ENCODE data around the gene SCUBE1. TPM values are rescaled to one million over a fixed set of nuclear protein-coding genes. Genes with fewer than 3 reads are reported as not detected.

The SCUBE1 gene
- total and polyA plus RNA-seq, 2 of the 4 experiments (the other 2 are of a cell fraction): not detected

- no peak overlapping the region for H3K18ac ChIP-seq (ENCODE audit: low read depth, low read length)
- no peak overlapping the region for H4K8ac ChIP-seq (ENCODE audit: low read depth in 2 of 2, low read length in 2 of 2)
- no peak overlapping the region for H2BK15ac ChIP-seq (ENCODE audit: low read depth, low read length)
- H2BK5ac ChIP-seq (ENCODE audit: low read depth, low read length, poor library complexity, severe bottlenecking): no peak overlapping the region
- H4K91ac ChIP-seq (ENCODE audit: insufficient read depth, low read depth, low read length): no peak overlapping the region
- no peaks in the 10 kb centered on the region for H3K9me1 ChIP-seq (ENCODE audit: insufficient read depth, low read length)
- H3K27me3 ChIP-seq (ENCODE audit: control insufficient read depth, insufficient read depth, low read length): peaks cover 17% of the 10 kb centered on the region; the same call in 1 of the 2 replicates
- dilution Hi-C loops (cut with HindIII; ENCODE audit: low sequenced_read_pairs, unreplicated experiment): no loop called here
- ChIA-PET CTCF (interaction anchor here (1.5 kb wide), 1 partner anchor 406 kb away, joined by 4 read pairs; no protein-coding TSS in a partner anchor), POLR2A (ENCODE audit: unreplicated experiment) (no interaction called here)
- no peak overlapping the region for H3K9ac ChIP-seq (ENCODE audit: low read depth, low read length)
- DNase-seq (no peak), ATAC-seq (ENCODE audit: low read depth) (no peak)
- no peak overlapping the region for H3K56ac ChIP-seq (ENCODE audit: extremely low read depth, insufficient read depth, low read length)
- no CpG with 5 or more reads among the region's 4 CpGs for WGBS, 2 experiments (ENCODE audit: extremely low coverage in 2 of 2, insufficient read length in 1 of 2)
- H3K4me1 ChIP-seq (ENCODE audit: control insufficient read depth, insufficient read depth, low read length): no peaks in the 10 kb centered on the region
- no peak overlapping the region for H2AFZ ChIP-seq (replicated peaks; ENCODE audit: low read length, poor library complexity)
- no peak overlapping the region for H3K23ac ChIP-seq (ENCODE audit: low read depth, low read length)
- H3K79me1 ChIP-seq (ENCODE audit: low read depth in 1 of 2, low read length in 2 of 2): no peaks in the 10 kb centered on the region
- no peaks in the 10 kb centered on the region for H3K9me3 ChIP-seq (ENCODE audit: control insufficient read depth, insufficient read depth, low read length)
- in situ Hi-C loops (cut with MboI; ENCODE audit: low sequenced_read_pairs): loop anchor here (25.0 kb wide), 1 partner anchor 1246 kb away; no protein-coding TSS in a partner anchor
- no peak overlapping the region for H2AK9ac ChIP-seq (replicated peaks; ENCODE audit: low read depth, low read length, poor library complexity)
- intact Hi-C loops (cut with micrococcal nuclease): no loop called here
- no peaks in the 10 kb centered on the region for H3K36me3 ChIP-seq (ENCODE audit: control insufficient read depth, insufficient read depth, low read length)
- no peak overlapping the region for H2BK120ac ChIP-seq (ENCODE audit: low read depth, low read length)
- H4K20me1 ChIP-seq (ENCODE audit: insufficient read depth, low read length): no peaks in the 10 kb centered on the region
- no peak overlapping the region for H2BK20ac ChIP-seq (ENCODE audit: low read depth, low read length)
- TF ChIP-seq MAFK (IDR thresholded peaks at IDR 0.05; ENCODE audit: low read depth, low read length) (no peak), SMC3 (IDR thresholded peaks at IDR 0.05; ENCODE audit: low read depth, low read length) (no peak), CEBPB (IDR thresholded peaks at IDR 0.05; ENCODE audit: low read depth, low read length) (no peak), CHD1 (IDR thresholded peaks at IDR 0.05; ENCODE audit: low read depth, low read length) (no peak), POLR2A (IDR thresholded peaks at IDR 0.05; ENCODE audit: low read depth, low read length) (no peak), RAD21 (IDR thresholded peaks at IDR 0.05; ENCODE audit: low read length) (no peak), BHLHE40 (IDR thresholded peaks at IDR 0.05; ENCODE audit: low read depth, low read length) (no peak), USF2 (IDR thresholded peaks at IDR 0.05; ENCODE audit: low read depth, low read length) (no peak), MAZ (IDR thresholded peaks at IDR 0.05; ENCODE audit: borderline replicate concordance, low read depth, low read length) (no peak)
- no peak overlapping the region for H3K4me3 ChIP-seq (ENCODE audit: insufficient read depth, low read depth, low read length)
- H4K5ac ChIP-seq (ENCODE audit: low read depth, low read length): no peak overlapping the region
- no peak overlapping the region for H2AK5ac ChIP-seq (ENCODE audit: low read depth, low read length)
- H3K14ac ChIP-seq (replicated peaks; ENCODE audit: low read depth, low read length): no peak overlapping the region
- no peak overlapping the region for H3K4ac ChIP-seq (ENCODE audit: low read depth, low read length)
- no peak overlapping the region for H3K4me2 ChIP-seq (ENCODE audit: low read depth, low read length)
- no peak overlapping the region for H3K27ac ChIP-seq (ENCODE audit: insufficient read depth, low read length)
- no TSS peak for BruUV-seq (replicated peaks)
These were observed 47.7 kb upstream of the SCUBE1 start for GRCh38 chr22:43390872-43391271.

Data from IMR-90 (cell line).